HCEC 1CT (cell line): ENCODE measurements around the gene GALNT18.

Experiments
- DNase-seq: peaks from one replicate; pipeline ENCODE4 v3.0.0-alpha.2; 2017

Gene GALNT18

GRCh38 chr11:11491014-11491413, 130.8 kb downstream of the GALNT18 start:
- no peak for DNase-seq

- DNase-seq, result no peak
Measured at GRCh38 chr11:11486423-11486822, 135.4 kb downstream of the GALNT18 start.

- DNase-seq, result no peak
Measured at GRCh38 chr11:11486002-11486401, 135.8 kb downstream of the GALNT18 start.

GRCh38 chr11:11483627-11484026, 138.2 kb downstream of the GALNT18 start:
- no peak for DNase-seq

- DNase-seq, result no peak
Measured at GRCh38 chr11:11482730-11483129, 139.1 kb downstream of the GALNT18 start.

- DNase-seq, result no peak
Measured at GRCh38 chr11:11481371-11481770, 140.4 kb downstream of the GALNT18 start.

GRCh38 chr11:11480971-11481370, 140.8 kb downstream of the GALNT18 start:
- no peak for DNase-seq

- DNase-seq, result no peak
Measured at GRCh38 chr11:11478687-11479086, 143.1 kb downstream of the GALNT18 start.

- no peak for DNase-seq
Measured at GRCh38 chr11:11477695-11478420, 143.9 kb downstream of the GALNT18 start.

GRCh38 chr11:11476971-11477645, 144.7 kb downstream of the GALNT18 start:
- no peak for DNase-seq

DNA sequence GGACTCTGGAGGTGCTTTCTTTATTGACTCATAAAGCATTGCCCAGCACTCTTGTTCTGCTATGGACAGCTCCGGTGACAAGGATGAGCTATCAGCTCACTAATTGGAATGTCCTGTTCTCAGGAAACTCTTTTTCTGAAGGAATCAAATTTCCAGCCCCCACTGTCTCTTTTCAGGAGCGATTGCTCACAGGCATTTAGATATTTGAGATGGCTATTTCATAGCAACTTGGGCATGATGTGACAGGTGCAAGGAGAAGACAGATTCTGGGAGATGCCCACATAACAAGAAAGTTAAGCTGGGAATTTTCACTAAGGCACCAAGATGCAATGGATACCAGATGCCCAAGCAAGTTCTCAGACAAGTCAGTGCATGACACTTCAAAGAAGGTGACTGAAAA, 145.3 kb downstream of the GALNT18 start:
- DNase-seq, result no peak

DNA sequence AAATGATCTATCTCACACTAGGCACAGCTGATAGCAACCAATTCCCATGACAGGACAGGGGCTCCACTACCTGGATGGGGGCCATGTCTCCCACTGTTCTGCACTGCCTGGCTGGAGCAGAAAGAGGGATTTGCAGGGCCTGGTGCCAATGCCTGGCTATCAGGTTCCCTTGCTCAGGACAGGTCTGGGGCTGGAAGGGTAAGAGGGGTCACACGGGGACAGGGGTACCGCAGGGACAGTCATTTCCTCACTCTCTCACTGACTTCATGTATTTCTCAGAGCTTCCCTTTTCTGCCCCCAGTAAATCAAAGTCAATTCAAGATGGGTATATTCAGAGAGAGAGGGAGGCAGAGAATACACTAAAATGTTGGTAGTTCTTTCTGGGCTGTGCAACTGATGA, 149.7 kb downstream of the GALNT18 start:
- no peak for DNase-seq

- DNase-seq, result no peak
Measured at GRCh38 chr11:11471201-11471600, 150.6 kb downstream of the GALNT18 start.

DNA sequence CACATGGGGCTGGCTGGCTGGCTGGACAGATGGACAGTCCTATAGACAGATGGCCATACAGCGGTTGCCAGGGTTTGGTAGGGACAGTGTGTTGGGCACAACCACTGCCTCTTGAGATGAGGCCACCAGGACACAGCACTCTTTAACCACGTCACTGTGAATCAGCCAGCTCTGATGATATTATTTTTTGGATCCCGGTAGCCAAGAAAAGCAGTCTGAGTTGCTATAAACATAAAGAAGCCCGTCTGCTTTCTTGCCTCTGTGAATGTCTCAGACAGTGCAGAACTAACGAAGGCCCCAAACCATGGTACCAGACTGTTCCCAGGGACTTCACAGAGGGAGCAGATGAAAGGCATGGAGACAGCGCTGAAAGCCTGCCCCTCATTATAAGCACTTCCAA, 152.9 kb downstream of the GALNT18 start:
- DNase-seq, result no peak

GRCh38 chr11:11467312-11467711, 154.5 kb downstream of the GALNT18 start:
- DNase-seq, result no peak

DNA sequence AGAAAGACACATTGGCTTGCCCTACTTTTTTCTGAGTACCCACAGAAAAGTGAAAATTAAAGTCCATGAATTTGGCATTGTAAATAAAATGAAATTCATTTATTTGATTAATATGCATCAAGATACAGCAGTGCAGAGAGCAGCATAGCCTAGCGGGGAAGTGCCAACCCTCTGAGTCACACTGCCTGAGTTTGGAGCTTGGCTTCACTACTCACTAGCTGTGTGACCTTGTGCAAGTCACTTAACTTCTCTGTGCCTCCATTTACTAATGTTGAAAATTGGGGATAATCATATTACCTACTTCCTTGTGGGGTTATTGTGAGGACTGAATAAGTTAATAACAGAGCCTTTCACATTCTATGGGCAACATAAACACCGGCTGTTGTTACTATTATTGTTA, 157.2 kb downstream of the GALNT18 start:
- DNase-seq, result peak; percentile 12

DNA sequence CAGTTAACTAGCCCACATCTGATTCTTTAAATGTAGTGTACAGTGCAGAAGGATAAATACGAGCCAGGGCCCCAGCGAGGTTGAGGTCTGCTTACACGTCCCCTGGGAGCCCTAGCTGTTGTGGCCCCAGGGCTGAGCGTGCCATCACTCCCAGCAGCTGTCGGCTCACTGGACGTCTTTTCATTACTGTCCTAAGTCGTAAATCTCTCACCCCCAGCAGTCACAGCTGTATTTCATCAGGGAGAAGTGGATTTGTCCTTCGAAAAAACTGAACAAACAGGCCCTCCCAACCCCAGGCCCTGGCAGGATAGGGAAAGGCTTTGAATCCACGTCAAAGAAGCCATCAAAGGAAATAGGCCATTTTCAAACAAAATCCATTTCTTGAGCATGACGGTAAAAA, 158.4 kb downstream of the GALNT18 start:
- DNase-seq, result no peak

- DNase-seq, result no peak
Measured at GRCh38 chr11:11461473-11461872, 160.3 kb downstream of the GALNT18 start.

DNA sequence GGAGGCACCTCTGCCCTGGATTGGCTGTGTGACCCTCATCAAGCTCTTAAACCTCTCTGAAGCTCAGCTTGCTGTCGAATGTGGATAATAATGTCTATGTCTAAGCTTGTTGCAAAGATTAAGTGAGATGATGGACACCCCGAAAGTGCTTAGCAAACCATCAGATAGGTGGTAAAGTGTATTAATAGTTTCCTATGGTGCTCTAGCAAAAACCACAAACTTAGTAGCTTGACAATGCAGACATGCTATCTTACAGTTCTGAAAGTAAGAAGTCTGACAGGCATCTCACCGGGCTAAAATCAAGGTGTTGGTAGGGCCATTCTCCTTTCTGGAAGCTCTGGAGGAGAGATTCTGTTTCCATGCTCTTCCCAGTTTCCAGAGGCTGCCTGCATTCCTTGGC, 162.2 kb downstream of the GALNT18 start:
- DNase-seq, result no peak

GRCh38 chr11:11458485-11458884, 163.3 kb downstream of the GALNT18 start:
- no peak for DNase-seq

DNA sequence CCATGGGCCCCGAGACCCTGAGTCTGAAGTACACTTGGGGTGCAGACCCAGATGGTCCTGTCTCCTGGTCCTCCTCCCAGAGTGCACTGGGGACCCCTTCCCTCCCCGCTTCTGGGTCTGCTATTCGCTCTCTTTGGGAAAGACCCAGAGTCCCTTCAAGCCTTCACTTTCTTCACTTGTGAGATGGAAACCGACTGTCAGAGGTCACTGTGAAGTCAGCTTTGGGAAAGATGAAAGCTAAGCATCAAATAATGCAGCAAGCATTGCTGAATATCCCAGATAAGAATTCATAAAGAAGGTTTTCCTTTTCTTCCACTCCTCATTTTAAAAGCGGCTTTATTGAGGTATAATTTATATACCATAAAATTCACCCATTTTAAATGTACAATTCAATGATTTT, 163.8 kb downstream of the GALNT18 start:
- DNase-seq, result no peak

DNA sequence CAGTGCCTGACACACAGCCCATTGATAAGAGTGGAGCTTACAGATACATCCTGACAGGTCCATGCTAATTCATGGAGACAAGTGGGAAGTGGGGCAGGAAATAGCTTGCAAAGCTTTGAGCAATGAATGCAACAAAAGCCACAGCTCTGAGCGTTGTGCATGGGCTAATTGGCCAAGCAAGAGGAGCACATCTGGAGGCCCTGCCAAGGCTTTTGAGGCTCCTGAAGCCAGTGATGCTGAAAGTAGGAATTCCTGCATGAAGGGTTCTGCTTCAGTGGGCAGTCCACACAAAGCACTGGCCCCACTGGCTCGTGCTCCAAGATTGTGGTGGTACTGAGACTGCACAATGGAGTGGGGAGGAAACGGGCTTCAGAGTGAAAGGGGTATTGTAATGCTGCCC, 164.9 kb downstream of the GALNT18 start:
- no peak for DNase-seq

DNA sequence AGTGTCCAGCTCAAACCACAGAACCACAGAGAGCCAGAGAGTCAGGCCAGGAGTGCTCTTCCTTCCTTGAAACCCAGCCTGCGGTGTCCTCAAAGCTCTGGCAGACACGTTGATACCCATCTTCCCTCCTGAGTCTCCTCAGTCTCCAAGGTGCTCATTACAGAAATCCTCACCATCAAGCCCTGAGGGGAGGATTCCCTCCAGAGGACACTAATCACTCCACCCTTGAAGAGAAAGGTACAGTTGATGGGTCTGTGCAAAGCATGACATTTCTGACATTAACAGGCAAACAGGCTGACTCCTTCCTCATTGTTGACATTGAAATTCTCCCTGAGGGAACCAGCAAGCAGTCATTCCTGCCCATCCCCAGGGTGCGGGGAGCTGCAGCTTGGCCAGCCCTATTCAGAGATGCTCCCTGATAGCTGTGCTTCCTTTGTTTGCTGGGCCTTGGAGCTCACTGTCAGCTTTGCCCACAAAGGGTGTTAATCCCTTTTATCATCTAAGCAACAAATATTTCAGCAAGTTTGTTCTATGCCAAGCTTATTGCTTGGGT, 167.1 kb downstream of the GALNT18 start:
- DNase-seq, result no peak

- DNase-seq, result no peak
Measured at GRCh38 chr11:11451501-11452005, 170.3 kb downstream of the GALNT18 start.
